ENCODE results near the gene NDUFB2. TPM values are rescaled to one million over a fixed set of nuclear protein-coding genes. Genes with fewer than 3 reads are reported as not detected.

The NDUFB2 gene
- total and polyA plus RNA-seq, 2 of the 13 experiments (the other 11 are each of a cell fraction or from before 2014, with no cell fraction given) = 206 to 221 TPM

DNA sequence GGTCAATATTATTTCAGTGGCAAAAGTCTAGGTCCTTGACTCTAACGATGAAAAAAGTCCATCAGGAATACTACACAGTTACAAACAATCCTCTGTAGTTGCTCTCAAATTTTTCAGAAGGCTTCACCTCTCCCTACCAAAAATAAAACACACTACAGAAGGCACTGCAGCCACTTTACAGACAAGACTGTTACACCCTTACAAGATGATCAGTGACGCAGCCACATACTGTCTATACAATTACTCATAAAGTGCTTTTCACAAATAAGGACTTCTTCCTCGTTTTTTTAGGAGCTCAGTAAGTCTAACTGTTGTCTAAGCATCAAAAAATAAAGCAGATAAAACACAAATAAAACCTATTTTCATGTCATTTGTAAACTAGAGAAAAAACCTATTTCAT lies 27.1 kb downstream of the NDUFB2 start (continued):
- no peak for TF ChIP-seq ZNF225 (CRISPR knock-in tag; IDR thresholded peaks at IDR 0.05)
- TF ChIP-seq RXRB (CRISPR knock-in tag; IDR thresholded peaks at IDR 0.05; ENCODE audit: borderline replicate concordance) = no peak
- TF ChIP-seq KDM5A (IDR thresholded peaks at IDR 0.05; ENCODE audit: borderline replicate concordance, low read length) = no peak
- TF ChIP-seq RNF2 (conservative IDR thresholded peaks at IDR 0.05; ENCODE audit: low read depth) = no peak
- no peak for TF ChIP-seq HOXA5 (CRISPR knock-in tag; IDR thresholded peaks at IDR 0.05)
- TF ChIP-seq, protein P1, sequence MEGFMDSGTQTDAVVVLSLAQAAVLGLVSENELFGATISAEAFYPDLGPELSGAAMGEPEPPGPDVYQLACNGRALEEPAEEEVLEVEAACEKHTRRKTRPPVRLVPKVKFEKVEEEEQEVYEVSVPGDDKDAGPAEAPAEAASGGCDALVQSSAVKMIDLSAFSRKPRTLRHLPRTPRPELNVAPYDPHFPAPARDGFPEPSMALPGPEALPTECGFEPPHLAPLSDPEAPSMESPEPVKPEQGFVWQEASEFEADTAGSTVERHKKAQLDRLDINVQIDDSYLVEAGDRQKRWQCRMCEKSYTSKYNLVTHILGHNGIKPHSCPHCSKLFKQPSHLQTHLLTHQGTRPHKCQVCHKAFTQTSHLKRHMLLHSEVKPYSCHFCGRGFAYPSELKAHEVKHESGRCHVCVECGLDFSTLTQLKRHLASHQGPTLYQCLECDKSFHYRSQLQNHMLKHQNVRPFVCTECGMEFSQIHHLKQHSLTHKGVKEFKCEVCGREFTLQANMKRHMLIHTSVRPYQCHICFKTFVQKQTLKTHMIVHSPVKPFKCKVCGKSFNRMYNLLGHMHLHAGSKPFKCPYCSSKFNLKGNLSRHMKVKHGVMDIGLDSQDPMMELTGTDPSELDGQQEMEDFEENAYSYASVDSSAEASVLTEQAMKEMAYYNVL (CRISPR knock-in tag; IDR thresholded peaks at IDR 0.05; ENCODE audit: borderline replicate concordance) = no peak

DNA sequence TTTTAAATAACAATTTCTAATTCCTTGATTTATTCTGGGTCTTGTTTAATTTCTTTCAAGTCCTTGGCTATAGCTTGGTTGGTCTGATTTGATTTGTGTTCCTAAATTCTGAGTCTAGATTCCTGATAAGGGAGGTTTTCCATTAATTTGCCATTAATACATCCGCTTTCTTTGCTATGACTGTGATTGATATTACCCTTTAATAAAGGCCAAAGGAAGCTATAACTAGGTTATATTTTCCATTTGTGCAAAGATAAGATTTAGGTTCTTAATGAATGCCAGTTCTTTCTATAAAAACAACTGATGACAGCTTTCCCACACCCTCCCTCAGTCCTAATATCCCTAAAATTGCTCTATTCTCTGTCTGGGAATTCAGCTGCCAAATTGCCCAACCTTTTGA lies 28.2 kb downstream of the NDUFB2 start:
- ChIA-PET POLR2A (no interaction called here), CTCF (ENCODE audit: low intra/inter-chr PET ratio, low total read pairs) (no interaction called here)
- DNase-seq (ENCODE audit: low spot score) (no peak), ATAC-seq (no peak), FAIRE-seq (no peak)
- peaks cover 3 to 5% of the 10 kb centered on the region in 2 experiments; a peak in 3 of 5 replicates for H3K36me3 ChIP-seq (replicated peaks in 1 of 2; ENCODE audit: control insufficient read depth in 1 of 2, insufficient read depth in 2 of 2, low read length in 2 of 2)
- H3K4me2 ChIP-seq (ENCODE audit: low read depth, low read length) = no peak overlapping the region
- no peak overlapping the region for H3K9ac ChIP-seq (ENCODE audit: insufficient read depth, low read depth, low read length)
- H3K27me3 ChIP-seq (ENCODE audit: control insufficient read depth in 1 of 2, insufficient read depth in 2 of 2, low read length in 2 of 2) = no peaks in the 10 kb centered on the region
- H2AFZ ChIP-seq (ENCODE audit: low read length) = no peak overlapping the region
- H4K20me1 ChIP-seq (ENCODE audit: insufficient read depth, low read length) = no peaks in the 10 kb centered on the region
- in situ Hi-C loops (cut with HindIII; ENCODE audit: extremely low pct_ligation_motif_present, low pct_unique_long_range_greater_than_20kb) = no loop called here
- H3K79me2 ChIP-seq (ENCODE audit: insufficient read depth, low read length) = no peaks in the 10 kb centered on the region
- H3K4me1 ChIP-seq (ENCODE audit: insufficient read depth, low read length) = no peaks in the 10 kb centered on the region
- H3K27ac ChIP-seq (ENCODE audit: extremely low read length, insufficient read depth, low read length) = no peak overlapping the region
- BruUV-seq (replicated peaks) = no TSS peak
- WGBS (ENCODE audit: low lambda C conversion rate) = 97% methylated on average over 1 of the region's 1 CpG
- no peak overlapping the region for H3K4me3 ChIP-seq (replicated peaks in 1 of 3; ENCODE audit: insufficient read depth in 1 of 3, low read depth in 2 of 3, low read length in 3 of 3)
- intact Hi-C loops (cut with micrococcal nuclease; ENCODE audit: unreplicated experiment) = no loop called here
- H3K9me3 ChIP-seq (ENCODE audit: low read length) = no peaks in the 10 kb centered on the region
- TF ChIP-seq ZC3H13 (CRISPR knock-in tag; IDR thresholded peaks at IDR 0.05) = no peak
- TF ChIP-seq, protein P2, sequence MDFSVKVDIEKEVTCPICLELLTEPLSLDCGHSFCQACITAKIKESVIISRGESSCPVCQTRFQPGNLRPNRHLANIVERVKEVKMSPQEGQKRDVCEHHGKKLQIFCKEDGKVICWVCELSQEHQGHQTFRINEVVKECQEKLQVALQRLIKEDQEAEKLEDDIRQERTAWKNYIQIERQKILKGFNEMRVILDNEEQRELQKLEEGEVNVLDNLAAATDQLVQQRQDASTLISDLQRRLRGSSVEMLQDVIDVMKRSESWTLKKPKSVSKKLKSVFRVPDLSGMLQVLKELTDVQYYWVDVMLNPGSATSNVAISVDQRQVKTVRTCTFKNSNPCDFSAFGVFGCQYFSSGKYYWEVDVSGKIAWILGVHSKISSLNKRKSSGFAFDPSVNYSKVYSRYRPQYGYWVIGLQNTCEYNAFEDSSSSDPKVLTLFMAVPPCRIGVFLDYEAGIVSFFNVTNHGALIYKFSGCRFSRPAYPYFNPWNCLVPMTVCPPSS (IDR thresholded peaks at IDR 0.05) = no peak
- TF ChIP-seq PRMT3 (CRISPR knock-in tag; IDR thresholded peaks at IDR 0.05; ENCODE audit: borderline replicate concordance, low read depth) = no peak
- TF ChIP-seq CEBPB (IDR thresholded peaks at IDR 0.05; ENCODE audit: borderline replicate concordance, low read depth, low read length) = no peak
- no peak for TF ChIP-seq MAZ (IDR thresholded peaks at IDR 0.05; ENCODE audit: borderline replicate concordance, low read depth, low read length)
- no peak for TF ChIP-seq MAZ (CRISPR knock-in tag; IDR thresholded peaks at IDR 0.05; ENCODE audit: low read depth)
- TF ChIP-seq, protein P3, sequence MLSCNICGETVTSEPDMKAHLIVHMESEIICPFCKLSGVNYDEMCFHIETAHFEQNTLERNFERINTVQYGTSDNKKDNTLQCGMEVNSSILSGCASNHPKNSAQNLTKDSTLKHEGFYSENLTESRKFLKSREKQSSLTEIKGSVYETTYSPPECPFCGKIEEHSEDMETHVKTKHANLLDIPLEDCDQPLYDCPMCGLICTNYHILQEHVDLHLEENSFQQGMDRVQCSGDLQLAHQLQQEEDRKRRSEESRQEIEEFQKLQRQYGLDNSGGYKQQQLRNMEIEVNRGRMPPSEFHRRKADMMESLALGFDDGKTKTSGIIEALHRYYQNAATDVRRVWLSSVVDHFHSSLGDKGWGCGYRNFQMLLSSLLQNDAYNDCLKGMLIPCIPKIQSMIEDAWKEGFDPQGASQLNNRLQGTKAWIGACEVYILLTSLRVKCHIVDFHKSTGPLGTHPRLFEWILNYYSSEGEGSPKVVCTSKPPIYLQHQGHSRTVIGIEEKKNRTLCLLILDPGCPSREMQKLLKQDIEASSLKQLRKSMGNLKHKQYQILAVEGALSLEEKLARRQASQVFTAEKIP (CRISPR knock-in tag; IDR thresholded peaks at IDR 0.05; ENCODE audit: borderline replicate concordance) = no peak
- TF ChIP-seq, protein P4, sequence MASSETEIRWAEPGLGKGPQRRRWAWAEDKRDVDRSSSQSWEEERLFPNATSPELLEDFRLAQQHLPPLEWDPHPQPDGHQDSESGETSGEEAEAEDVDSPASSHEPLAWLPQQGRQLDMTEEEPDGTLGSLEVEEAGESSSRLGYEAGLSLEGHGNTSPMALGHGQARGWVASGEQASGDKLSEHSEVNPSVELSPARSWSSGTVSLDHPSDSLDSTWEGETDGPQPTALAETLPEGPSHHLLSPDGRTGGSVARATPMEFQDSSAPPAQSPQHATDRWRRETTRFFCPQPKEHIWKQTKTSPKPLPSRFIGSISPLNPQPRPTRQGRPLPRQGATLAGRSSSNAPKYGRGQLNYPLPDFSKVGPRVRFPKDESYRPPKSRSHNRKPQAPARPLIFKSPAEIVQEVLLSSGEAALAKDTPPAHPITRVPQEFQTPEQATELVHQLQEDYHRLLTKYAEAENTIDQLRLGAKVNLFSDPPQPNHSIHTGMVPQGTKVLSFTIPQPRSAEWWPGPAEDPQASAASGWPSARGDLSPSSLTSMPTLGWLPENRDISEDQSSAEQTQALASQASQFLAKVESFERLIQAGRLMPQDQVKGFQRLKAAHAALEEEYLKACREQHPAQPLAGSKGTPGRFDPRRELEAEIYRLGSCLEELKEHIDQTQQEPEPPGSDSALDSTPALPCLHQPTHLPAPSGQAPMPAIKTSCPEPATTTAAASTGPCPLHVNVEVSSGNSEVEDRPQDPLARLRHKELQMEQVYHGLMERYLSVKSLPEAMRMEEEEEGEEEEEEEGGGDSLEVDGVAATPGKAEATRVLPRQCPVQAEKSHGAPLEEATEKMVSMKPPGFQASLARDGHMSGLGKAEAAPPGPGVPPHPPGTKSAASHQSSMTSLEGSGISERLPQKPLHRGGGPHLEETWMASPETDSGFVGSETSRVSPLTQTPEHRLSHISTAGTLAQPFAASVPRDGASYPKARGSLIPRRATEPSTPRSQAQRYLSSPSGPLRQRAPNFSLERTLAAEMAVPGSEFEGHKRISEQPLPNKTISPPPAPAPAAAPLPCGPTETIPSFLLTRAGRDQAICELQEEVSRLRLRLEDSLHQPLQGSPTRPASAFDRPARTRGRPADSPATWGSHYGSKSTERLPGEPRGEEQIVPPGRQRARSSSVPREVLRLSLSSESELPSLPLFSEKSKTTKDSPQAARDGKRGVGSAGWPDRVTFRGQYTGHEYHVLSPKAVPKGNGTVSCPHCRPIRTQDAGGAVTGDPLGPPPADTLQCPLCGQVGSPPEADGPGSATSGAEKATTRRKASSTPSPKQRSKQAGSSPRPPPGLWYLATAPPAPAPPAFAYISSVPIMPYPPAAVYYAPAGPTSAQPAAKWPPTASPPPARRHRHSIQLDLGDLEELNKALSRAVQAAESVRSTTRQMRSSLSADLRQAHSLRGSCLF (CRISPR knock-in tag; IDR thresholded peaks at IDR 0.05; ENCODE audit: borderline replicate concordance) = no peak
